OCI-LY1 (cell line): ENCODE results near the gene B3GALNT1.

ENCODE experiments used
- H2AFZ ChIP-seq: fragments of 200-600 bp; sonication (generic), shearing (Covaris generic); 2 replicates; pipeline ENCODE4 v1.6.0; 2014; ENCODE audit warnings: antibody characterized with exemption, mild to moderate bottlenecking, low read length
- H3F3A ChIP-seq: fragments of 200-600 bp; sonication (generic), shearing (Covaris generic); 2 replicates; pipeline ENCODE4 v1.6.0; 2014; ENCODE audit warnings: mild to moderate bottlenecking, antibody characterized with exemption, low read length, moderate library complexity; ENCODE audit not compliant: insufficient read depth
- H3K27ac ChIP-seq: fragments of 200-600 bp; sonication (generic); 2 replicates; pipeline ENCODE4 v1.5.1; 2014; ENCODE audit warnings: low read length, mixed run types, mild to moderate bottlenecking, low read depth; ENCODE audit not compliant: poor library complexity, severe bottlenecking
- H3K27me3 ChIP-seq: fragments of 200-600 bp; sonication (generic); 2 replicates; pipeline ENCODE4 v1.6.0; 2014; ENCODE audit warnings: antibody characterized with exemption, mild to moderate bottlenecking, low read length, moderate library complexity; ENCODE audit not compliant: insufficient read depth
- H3K36me3 ChIP-seq: fragments of 200-600 bp; sonication (generic); 2 replicates; pipeline ENCODE4 v1.6.1; 2014; ENCODE audit warnings: mild to moderate bottlenecking, antibody characterized with exemption, low read length, moderate library complexity, mixed read lengths; ENCODE audit not compliant: insufficient read depth
- H3K4me1 ChIP-seq: fragments of 200-600 bp; sonication (generic); 2 replicates; pipeline ENCODE4 v1.5.1; 2014; ENCODE audit warnings: mild to moderate bottlenecking, low read length, moderate library complexity; ENCODE audit not compliant: insufficient read depth, severe bottlenecking
- H3K4me2 ChIP-seq: fragments of 200-600 bp; sonication (generic), shearing (Covaris generic); 2 replicates; pipeline ENCODE4 v1.6.1; 2014; ENCODE audit warnings: low read length
- H3K4me3 ChIP-seq: fragments of 200-600 bp; sonication (generic); 2 replicates; pipeline ENCODE4 v1.5.1; 2014; ENCODE audit warnings: low read length, low read depth, mild to moderate bottlenecking, mixed read lengths; ENCODE audit not compliant: poor library complexity, severe bottlenecking
- H3K79me2 ChIP-seq: fragments of 200-600 bp; shearing (Covaris generic); 2 replicates; pipeline ENCODE4 v1.6.1; 2016; ENCODE audit warnings: mixed run types, low read length, mixed read lengths; ENCODE audit not compliant: insufficient read depth
- H3K9ac ChIP-seq: fragments of 200-600 bp; sonication (generic), shearing (Covaris generic); 2 replicates; pipeline ENCODE4 v1.6.1; 2014; ENCODE audit warnings: mild to moderate bottlenecking, low read length, mixed read lengths
- H3K9me2 ChIP-seq: fragments of 200-600 bp; sonication (generic), shearing (Covaris generic); 2 replicates; pipeline ENCODE4 v1.6.1; 2014; ENCODE audit warnings: low read depth, mild to moderate bottlenecking, low read length, mixed read lengths
- H3K9me3 ChIP-seq: fragments of 200-600 bp; shearing (Covaris generic); 2 replicates; pipeline ENCODE4 v1.6.1; 2014; ENCODE audit warnings: low read length, mixed read lengths
- H4K20me1 ChIP-seq: fragments of 200-600 bp; sonication (generic), shearing (Covaris generic); 2 replicates; pipeline ENCODE4 v1.6.0; 2016; ENCODE audit warnings: mild to moderate bottlenecking, low read length; ENCODE audit not compliant: insufficient read depth
- CTCF ChIP-seq: fragments of 200-600 bp; sonication (generic), shearing (Covaris generic); IDR thresholded peaks from 2 replicates; pipeline ENCODE4 v1.5.1; 2017; ENCODE audit warnings: mild to moderate bottlenecking, antibody characterized with exemption, low read length, moderate library complexity, mixed read lengths
- EZH2 ChIP-seq: fragments of 200-600 bp; sonication (generic), shearing (Covaris generic); IDR thresholded peaks from 2 replicates; pipeline ENCODE4 v1.8.0; 2017; ENCODE audit warnings: borderline replicate concordance, mixed run types, mild to moderate bottlenecking, antibody characterized with exemption, low read length, moderate library complexity, mixed read lengths

B3GALNT1 gene

GRCh38 chr3:161139686-161140085, 34.5 kb upstream of the B3GALNT1 start:
- Histone ChIP-seq H3K9ac (no peak overlapping the region), H3K27me3 (no peaks in the 10 kb centered on the region), H3K9me2 (no peaks in the 10 kb centered on the region), H3K27ac (no peak overlapping the region), H3K36me3 (no peaks in the 10 kb centered on the region), H3F3A (no peaks in the 10 kb centered on the region), H4K20me1 (no peaks in the 10 kb centered on the region), H3K79me2 (no peaks in the 10 kb centered on the region), H2AFZ (no peak overlapping the region), H3K9me3 (no peaks in the 10 kb centered on the region), H3K4me3 (no peak overlapping the region), H3K4me1 (no peaks in the 10 kb centered on the region), H3K4me2 (no peak overlapping the region)
- TF ChIP-seq EZH2 (no peak), CTCF (no peak)

GRCh38 chr3:161137260-161137659, 32.1 kb upstream of the B3GALNT1 start:
- TF ChIP-seq EZH2 (no peak), CTCF (no peak)
- Histone ChIP-seq H3K79me2 (no peaks in the 10 kb centered on the region), H3K36me3 (no peaks in the 10 kb centered on the region), H3K9me2 (no peaks in the 10 kb centered on the region), H3K27me3 (no peaks in the 10 kb centered on the region), H3K9ac (no peak overlapping the region), H3K4me3 (no peak overlapping the region), H3K4me1 (no peaks in the 10 kb centered on the region), H3F3A (no peaks in the 10 kb centered on the region), H2AFZ (no peak overlapping the region), H3K4me2 (no peak overlapping the region), H3K27ac (no peak overlapping the region), H4K20me1 (no peaks in the 10 kb centered on the region), H3K9me3 (no peaks in the 10 kb centered on the region)

- no peaks in the 10 kb centered on the region for H3K4me1 ChIP-seq
- no peak overlapping the region for H3K4me3 ChIP-seq
- no peaks in the 10 kb centered on the region for H3F3A ChIP-seq
- no peaks in the 10 kb centered on the region for H3K27me3 ChIP-seq
- no peak overlapping the region for H2AFZ ChIP-seq
- H3K9me3 ChIP-seq = no peaks in the 10 kb centered on the region
- no peaks in the 10 kb centered on the region for H3K36me3 ChIP-seq
- no peaks in the 10 kb centered on the region for H4K20me1 ChIP-seq
- TF ChIP-seq CTCF (no peak), EZH2 (no peak)
- no peaks in the 10 kb centered on the region for H3K79me2 ChIP-seq
- H3K27ac ChIP-seq = no peak overlapping the region
- no peak overlapping the region for H3K9ac ChIP-seq
- H3K4me2 ChIP-seq = no peak overlapping the region
- H3K9me2 ChIP-seq = no peaks in the 10 kb centered on the region
These were observed 27.2 kb upstream of the B3GALNT1 start for GRCh38 chr3:161132391-161132790.
